Fibroblast of villous mesenchyme (primary cell): ENCODE measurements around the gene SFTPB. TPM values are rescaled to one million over a fixed set of nuclear protein-coding genes. Genes with fewer than 3 reads are reported as not detected.
A peak's percentile ranks its signal among the peaks of the same experiment; 100 is the strongest.

Source experiments
- DNase-seq: peaks from one replicate; pipeline ENCODE4 v3.0.0-alpha.2; 2010; ENCODE audit warnings: low read depth
- H3K4me3 ChIP-seq: 2 replicates; pipeline ENCODE4 v1.5.1; 2011; ENCODE audit warnings: low read depth, mild to moderate bottlenecking, low read length
- CTCF ChIP-seq: IDR thresholded peaks from 2 replicates; pipeline ENCODE4 v1.5.1; 2012; ENCODE audit warnings: low read depth, mild to moderate bottlenecking, low read length; ENCODE audit not compliant: insufficient read depth
- total RNA-seq: library from RNA; depleted of rRNA; stranded (reverse); fragments of >200 nt; gene quantifications from 2 replicates; pipeline ENCODE4 v1.2.3, GENCODE V29; 2012

SFTPB gene
- total RNA-seq, 1 donor: not detected

GRCh38 chr2:85702800-85703199, 34.8 kb upstream of the SFTPB start:
- TF ChIP-seq CTCF: no peak
- no peak for DNase-seq
- no peak overlapping the region for H3K4me3 ChIP-seq

- no peak overlapping the region for H3K4me3 ChIP-seq
- DNase-seq: peak; percentile 68
- no peak for TF ChIP-seq CTCF
These were observed 34.2 kb upstream of the SFTPB start for GRCh38 chr2:85702172-85702571.

GRCh38 chr2:85699325-85699724, 31.3 kb upstream of the SFTPB start:
- no peak overlapping the region for H3K4me3 ChIP-seq
- no peak for TF ChIP-seq CTCF
- no peak for DNase-seq

- H3K4me3 ChIP-seq: no peak overlapping the region
- no peak for DNase-seq
- TF ChIP-seq CTCF: no peak
These were observed 30.9 kb upstream of the SFTPB start for GRCh38 chr2:85698880-85699254.

GRCh38 chr2:85698184-85698879, 30.3 kb upstream of the SFTPB start:
- TF ChIP-seq CTCF: no peak
- H3K4me3 ChIP-seq: no peak overlapping the region
- no peak for DNase-seq

GRCh38 chr2:85697716-85698115, 29.7 kb upstream of the SFTPB start:
- TF ChIP-seq CTCF: no peak
- no peak for DNase-seq
- no peak overlapping the region for H3K4me3 ChIP-seq

GRCh38 chr2:85697096-85697495, 29.1 kb upstream of the SFTPB start:
- TF ChIP-seq CTCF: no peak
- H3K4me3 ChIP-seq: no peak overlapping the region
- no peak for DNase-seq
